Measurements from ENCODE around the gene RGL1. TPM values are rescaled to one million over a fixed set of nuclear protein-coding genes. Genes with fewer than 3 reads are reported as not detected.

RGL1 gene
- total and polyA plus RNA-seq, 2 experiments from 2014 or later = 17.9 to 30.7 TPM

- H3K9me2 ChIP-seq (replicated peaks; ENCODE audit: insufficient read depth) = no peaks in the 10 kb centered on the region
- no peak overlapping the region for H3K4me3 ChIP-seq
- no peaks in the 10 kb centered on the region for H3K9me3 ChIP-seq (ENCODE audit: low read depth)
- H3K27ac ChIP-seq = peak overlapping the region; percentile 14
- H3K27me3 ChIP-seq = no peaks in the 10 kb centered on the region
- H4K20me1 ChIP-seq (ENCODE audit: insufficient read depth, poor library complexity, severe bottlenecking) = no peaks in the 10 kb centered on the region
- H3K79me2 ChIP-seq = peaks cover 8% of the 10 kb centered on the region
- TF ChIP-seq EZH2 (IDR thresholded peaks at IDR 0.05; ENCODE audit: borderline replicate concordance) (no peak), EZH2phosphoT487 (IDR thresholded peaks at IDR 0.05; ENCODE audit: low read depth, severe bottlenecking, unreplicated experiment) (no peak), CTCF (IDR thresholded peaks at IDR 0.05; ENCODE audit: poor library complexity) (no peak)
- H3K36me3 ChIP-seq (replicated peaks; ENCODE audit: insufficient read depth, low read depth) = no peaks in the 10 kb centered on the region
- H2AFZ ChIP-seq = no peak overlapping the region
- DNase-seq (ENCODE audit: low spot score) = no peak
- H3K4me2 ChIP-seq = no peak overlapping the region
- H3K4me1 ChIP-seq (ENCODE audit: insufficient read depth) = peaks cover 39% of the 10 kb centered on the region
- WGBS (ENCODE audit: low lambda C conversion rate, missing lambda C conversion rate) = 92% methylated on average over 11 of the region's 15 CpGs
Measured at GRCh38 chr1:183870351-183871077, 65.6 kb downstream of the RGL1 start.

GRCh38 chr1:183871142-183871541 is 66.2 kb downstream of the RGL1 start:
- Histone ChIP-seq H3K27ac (peak overlapping the region; percentile 14), H3K79me2 (peaks cover 8% of the 10 kb centered on the region), H3K4me2 (no peak overlapping the region), H3K9me3 (ENCODE audit: low read depth) (no peaks in the 10 kb centered on the region), H2AFZ (no peak overlapping the region), H3K36me3 (replicated peaks; ENCODE audit: insufficient read depth, low read depth) (no peaks in the 10 kb centered on the region), H4K20me1 (ENCODE audit: insufficient read depth, poor library complexity, severe bottlenecking) (no peaks in the 10 kb centered on the region), H3K27me3 (no peaks in the 10 kb centered on the region), H3K4me1 (ENCODE audit: insufficient read depth) (peaks cover 40% of the 10 kb centered on the region), H3K9me2 (replicated peaks; ENCODE audit: insufficient read depth) (no peaks in the 10 kb centered on the region), H3K4me3 (no peak overlapping the region)
- DNase-seq (ENCODE audit: low spot score) = peak; percentile 16
- TF ChIP-seq EZH2 (IDR thresholded peaks at IDR 0.05; ENCODE audit: borderline replicate concordance) = no peak
- TF ChIP-seq CTCF (IDR thresholded peaks at IDR 0.05; ENCODE audit: poor library complexity) = no peak
- no peak for TF ChIP-seq EZH2phosphoT487 (IDR thresholded peaks at IDR 0.05; ENCODE audit: low read depth, severe bottlenecking, unreplicated experiment)
- 66% methylated on average over 3 of the region's 3 CpGs for WGBS (ENCODE audit: low lambda C conversion rate, missing lambda C conversion rate)

GRCh38 chr1:183871601-183872000 is 66.7 kb downstream of the RGL1 start:
- no peaks in the 10 kb centered on the region for H3K9me2 ChIP-seq (replicated peaks; ENCODE audit: insufficient read depth)
- DNase-seq (ENCODE audit: low spot score) = no peak
- H3K4me1 ChIP-seq (ENCODE audit: insufficient read depth) = peaks cover 45% of the 10 kb centered on the region
- WGBS (ENCODE audit: low lambda C conversion rate, missing lambda C conversion rate) = 64% methylated on average over 3 of the region's 3 CpGs
- no peak overlapping the region for H2AFZ ChIP-seq
- no peak overlapping the region for H3K4me3 ChIP-seq
- no peak for TF ChIP-seq EZH2phosphoT487 (IDR thresholded peaks at IDR 0.05; ENCODE audit: low read depth, severe bottlenecking, unreplicated experiment)
- TF ChIP-seq CTCF (IDR thresholded peaks at IDR 0.05; ENCODE audit: poor library complexity) = no peak
- TF ChIP-seq EZH2 (IDR thresholded peaks at IDR 0.05; ENCODE audit: borderline replicate concordance) = no peak
- H3K27ac ChIP-seq = peak overlapping the region; percentile 14
- H3K9me3 ChIP-seq (ENCODE audit: low read depth) = no peaks in the 10 kb centered on the region
- no peaks in the 10 kb centered on the region for H4K20me1 ChIP-seq (ENCODE audit: insufficient read depth, poor library complexity, severe bottlenecking)
- peaks cover 5% of the 10 kb centered on the region for H3K79me2 ChIP-seq
- no peaks in the 10 kb centered on the region for H3K36me3 ChIP-seq (replicated peaks; ENCODE audit: insufficient read depth, low read depth)
- no peaks in the 10 kb centered on the region for H3K27me3 ChIP-seq
- H3K4me2 ChIP-seq = peak overlapping the region; percentile 50
